Keratinocyte (primary cell): ENCODE data around the gene RALGAPA2. TPM values are rescaled to one million over a fixed set of nuclear protein-coding genes. Genes with fewer than 3 reads are reported as not detected.

Experiments used
- DNase-seq: peaks from one replicate; pipeline ENCODE4 v3.0.0-alpha.2; 2011; ENCODE audit warnings: low read depth, missing footprints, low spot score
- FAIRE-seq: peaks from 2 replicates; lab custom pipeline; 2011; peaks lifted over from hg19 to GRCh38; lab: Jason Lieb, UNC
- H2AFZ ChIP-seq: 2 replicates; pipeline ENCODE4 v1.6.0; 2012; ENCODE audit warnings: low read length, control low read depth, inconsistent platforms; ENCODE audit not compliant: control insufficient read depth
- H3K27ac ChIP-seq: 2 replicates; pipeline ENCODE4 v1.5.1; 2011; ENCODE audit warnings: low read length; ENCODE audit not compliant: control insufficient read depth, insufficient read depth
- H3K27me3 ChIP-seq: 3 replicates; pipeline ENCODE4 v1.6.0; 2011; ENCODE audit warnings: low read length; ENCODE audit not compliant: control insufficient read depth, insufficient read depth; ENCODE audit errors: extremely low read depth
- H3K36me3 ChIP-seq, 2 experiments: 2 replicates in 1 of 2; 3 replicates in 1 of 2; pipeline ENCODE4 v1.5.1; 2011; ENCODE audit warnings: low read length in 2 of 2, mild to moderate bottlenecking in 1 of 2; ENCODE audit not compliant: control insufficient read depth in 2 of 2, insufficient read depth in 2 of 2; ENCODE audit errors: extremely low read depth in 1 of 2
- H3K4me1 ChIP-seq: 3 replicates; pipeline ENCODE4 v1.5.1; 2011; ENCODE audit warnings: low read length; ENCODE audit not compliant: control insufficient read depth, insufficient read depth; ENCODE audit errors: extremely low read depth
- H3K4me2 ChIP-seq: 3 replicates; pipeline ENCODE4 v1.6.0; 2011; ENCODE audit warnings: low read depth, low read length; ENCODE audit not compliant: control insufficient read depth, insufficient read depth; ENCODE audit errors: extremely low read depth
- H3K4me3 ChIP-seq, 3 experiments: fragments of 200-600 bp in 1 of 3; sonication (generic) in 1 of 3; 2 replicates in 2 of 3; 3 replicates in 1 of 3; pipeline ENCODE4 v1.5.1; 2011 to 2016; ENCODE audit warnings: low read length in 3 of 3, mild to moderate bottlenecking in 3 of 3, control low read depth in 2 of 3, inconsistent platforms in 1 of 3, low read depth in 1 of 3, mixed read lengths in 1 of 3, mixed run types in 1 of 3, moderate library complexity in 1 of 3; ENCODE audit not compliant: control insufficient read depth in 2 of 3, insufficient read depth in 2 of 3; ENCODE audit errors: extremely low read depth in 1 of 3
- H3K79me2 ChIP-seq: 2 replicates; pipeline ENCODE4 v1.6.0; 2012; ENCODE audit warnings: low read length; ENCODE audit not compliant: control insufficient read depth, insufficient read depth
- H3K9ac ChIP-seq: 3 replicates; pipeline ENCODE4 v1.6.0; 2011; ENCODE audit warnings: low read length; ENCODE audit not compliant: control insufficient read depth, insufficient read depth; ENCODE audit errors: extremely low read depth
- H3K9me1 ChIP-seq: 3 replicates; pipeline ENCODE4 v1.6.0; 2011; ENCODE audit warnings: low read length; ENCODE audit not compliant: control insufficient read depth, insufficient read depth; ENCODE audit errors: extremely low read depth
- H3K9me3 ChIP-seq: 2 replicates; pipeline ENCODE4 v1.5.1; 2012; ENCODE audit warnings: low read depth, low read length; ENCODE audit not compliant: control insufficient read depth
- H4K20me1 ChIP-seq: 3 replicates; pipeline ENCODE4 v1.6.0; 2011; ENCODE audit warnings: low read length; ENCODE audit not compliant: control insufficient read depth, insufficient read depth; ENCODE audit errors: extremely low read depth
- EZH2 ChIP-seq: IDR thresholded peaks from one replicate; pipeline ENCODE4 v1.6.1; 2012; ENCODE audit warnings: inconsistent platforms, mild to moderate bottlenecking, low read length, moderate library complexity
- dilution Hi-C: fragments of 300-500 bp; cut with MboI; formaldehyde crosslinking; loops from one replicate; pipeline ENCODE4 v1.7.0; 2020; ENCODE audit warnings: low sequenced_read_pairs; ENCODE audit not compliant: extremely low pct_ligation_motif_present
- polyA plus RNA-seq, 5 experiments: library from polyadenylated mRNA; depleted of rRNA in 3 of 5; stranded (reverse) in 3 of 5; stranded (forward) in 1 of 5; unstranded in 1 of 5; fragments of >200 nt; gene quantifications; 1 replicate in 1 of 5; 2 replicates in 3 of 5; 3 replicates in 1 of 5; pipeline versions ENCODE4 v1.2.1 to v1.2.3, GENCODE V29; 2011 to 2012; ENCODE audit warnings: missing spikeins in 2 of 5, low read depth in 1 of 5, low replicate concordance in 1 of 5
- TF ChIP-seq, protein P1 (sequence below), 3 experiments: IDR thresholded peaks in 1 of 3; conservative IDR thresholded peaks in 1 of 3; optimal IDR thresholded peaks in 1 of 3; 2 replicates in 2 of 3; 3 replicates in 1 of 3; pipeline versions ENCODE3 to v1.5.1; 2011; ENCODE audit warnings: low read length in 3 of 3, mild to moderate bottlenecking in 3 of 3, moderate library complexity in 2 of 3, control low read depth in 1 of 3, inconsistent platforms in 1 of 3; ENCODE audit not compliant: insufficient read depth in 2 of 3; ENCODE audit errors: extremely low read depth in 1 of 3

RALGAPA2 gene
- polyA plus RNA-seq, 1 donor (not counting 4 experiments of a cell fraction or from before 2014, with no cell fraction given) = 3.2 TPM

- Histone ChIP-seq H3K9ac (no peak overlapping the region), H2AFZ (no peak overlapping the region), H3K27me3 (no peaks in the 10 kb centered on the region), H3K9me3 (no peaks in the 10 kb centered on the region), H3K36me3 (no peaks in the 10 kb centered on the region), H3K9me1 (no peaks in the 10 kb centered on the region), H3K79me2 (no peaks in the 10 kb centered on the region), H3K4me2 (no peak overlapping the region), H4K20me1 (no peaks in the 10 kb centered on the region), H3K4me1 (no peaks in the 10 kb centered on the region), H3K4me3 (no peak overlapping the region), H3K27ac (no peak overlapping the region)
- DNase-seq (no peak), FAIRE-seq (no peak)
- TF ChIP-seq, protein P1, sequence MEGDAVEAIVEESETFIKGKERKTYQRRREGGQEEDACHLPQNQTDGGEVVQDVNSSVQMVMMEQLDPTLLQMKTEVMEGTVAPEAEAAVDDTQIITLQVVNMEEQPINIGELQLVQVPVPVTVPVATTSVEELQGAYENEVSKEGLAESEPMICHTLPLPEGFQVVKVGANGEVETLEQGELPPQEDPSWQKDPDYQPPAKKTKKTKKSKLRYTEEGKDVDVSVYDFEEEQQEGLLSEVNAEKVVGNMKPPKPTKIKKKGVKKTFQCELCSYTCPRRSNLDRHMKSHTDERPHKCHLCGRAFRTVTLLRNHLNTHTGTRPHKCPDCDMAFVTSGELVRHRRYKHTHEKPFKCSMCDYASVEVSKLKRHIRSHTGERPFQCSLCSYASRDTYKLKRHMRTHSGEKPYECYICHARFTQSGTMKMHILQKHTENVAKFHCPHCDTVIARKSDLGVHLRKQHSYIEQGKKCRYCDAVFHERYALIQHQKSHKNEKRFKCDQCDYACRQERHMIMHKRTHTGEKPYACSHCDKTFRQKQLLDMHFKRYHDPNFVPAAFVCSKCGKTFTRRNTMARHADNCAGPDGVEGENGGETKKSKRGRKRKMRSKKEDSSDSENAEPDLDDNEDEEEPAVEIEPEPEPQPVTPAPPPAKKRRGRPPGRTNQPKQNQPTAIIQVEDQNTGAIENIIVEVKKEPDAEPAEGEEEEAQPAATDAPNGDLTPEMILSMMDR (optimal IDR thresholded peaks at IDR 0.05 in 1 of 3, IDR thresholded peaks at IDR 0.05 in 1 of 3, conservative IDR thresholded peaks at IDR 0.05 in 1 of 3; ENCODE audit: extremely low read depth in 1 of 3, insufficient read depth in 2 of 3, low read length in 3 of 3) = no peak
- TF ChIP-seq EZH2 = no peak
- dilution Hi-C loops = no loop called here
These were observed 145.9 kb downstream of the RALGAPA2 start for GRCh38 chr20:20566516-20566915.

GRCh38 chr20:20564279-20564678, 148.2 kb downstream of the RALGAPA2 start:
- H2AFZ ChIP-seq = no peak overlapping the region
- H3K4me2 ChIP-seq = no peak overlapping the region
- H4K20me1 ChIP-seq = no peaks in the 10 kb centered on the region
- no peak overlapping the region for H3K9ac ChIP-seq
- DNase-seq = no peak
- no peak for FAIRE-seq
- no peaks in the 10 kb centered on the region for H3K9me1 ChIP-seq
- dilution Hi-C loops = no loop called here
- H3K79me2 ChIP-seq = no peaks in the 10 kb centered on the region
- no peak for TF ChIP-seq EZH2
- TF ChIP-seq, protein P1 (optimal IDR thresholded peaks at IDR 0.05 in 1 of 3, IDR thresholded peaks at IDR 0.05 in 1 of 3, conservative IDR thresholded peaks at IDR 0.05 in 1 of 3; ENCODE audit: extremely low read depth in 1 of 3, insufficient read depth in 2 of 3, low read length in 3 of 3) = no peak
- H3K4me3 ChIP-seq = no peak overlapping the region
- H3K27me3 ChIP-seq = no peaks in the 10 kb centered on the region
- no peaks in the 10 kb centered on the region for H3K4me1 ChIP-seq
- no peak overlapping the region for H3K27ac ChIP-seq
- H3K36me3 ChIP-seq = no peaks in the 10 kb centered on the region
- H3K9me3 ChIP-seq = no peaks in the 10 kb centered on the region
